ENCODE results near the gene ASIC3.

DNA sequence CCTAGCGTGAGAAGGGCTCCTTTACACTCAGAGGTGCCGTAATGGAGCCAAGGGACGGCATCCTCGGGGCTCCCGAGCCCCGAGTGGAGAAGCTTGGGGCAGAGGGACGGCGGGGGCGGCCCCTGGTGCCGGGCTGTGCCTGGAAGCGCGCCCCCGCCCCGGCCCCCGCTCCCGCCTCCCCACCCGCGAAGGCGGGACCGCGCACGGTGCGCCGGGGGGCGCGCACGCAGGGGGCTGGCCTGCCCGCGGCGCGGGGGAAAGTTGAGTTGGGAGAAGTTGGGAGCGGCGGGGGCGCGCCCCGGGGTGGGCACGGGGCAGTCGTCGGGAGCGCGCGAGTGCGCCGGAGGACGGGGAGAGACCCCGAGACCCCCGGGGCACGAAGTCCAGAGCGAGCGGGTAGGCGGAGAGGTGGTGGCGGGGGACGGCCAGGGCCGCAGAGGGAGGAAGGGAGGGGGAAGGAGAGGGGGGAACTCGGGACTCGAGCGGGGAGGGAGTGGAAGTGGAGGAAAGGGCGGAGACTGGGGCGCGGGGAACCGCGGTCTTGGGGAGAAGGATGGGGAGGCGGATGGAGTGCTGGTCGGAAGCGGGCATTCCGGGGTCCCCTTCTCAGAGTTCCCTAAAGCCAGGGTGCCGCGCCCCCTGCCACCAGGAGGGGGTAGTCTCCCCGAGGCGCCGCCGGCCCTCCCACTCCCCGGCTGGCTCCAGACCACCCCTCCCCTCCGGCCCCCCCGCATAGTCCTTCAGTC is 11.2 kb downstream of the ASIC3 start, which contains the start of gene SLC4A2:
- TF ChIP-seq, protein P1, sequence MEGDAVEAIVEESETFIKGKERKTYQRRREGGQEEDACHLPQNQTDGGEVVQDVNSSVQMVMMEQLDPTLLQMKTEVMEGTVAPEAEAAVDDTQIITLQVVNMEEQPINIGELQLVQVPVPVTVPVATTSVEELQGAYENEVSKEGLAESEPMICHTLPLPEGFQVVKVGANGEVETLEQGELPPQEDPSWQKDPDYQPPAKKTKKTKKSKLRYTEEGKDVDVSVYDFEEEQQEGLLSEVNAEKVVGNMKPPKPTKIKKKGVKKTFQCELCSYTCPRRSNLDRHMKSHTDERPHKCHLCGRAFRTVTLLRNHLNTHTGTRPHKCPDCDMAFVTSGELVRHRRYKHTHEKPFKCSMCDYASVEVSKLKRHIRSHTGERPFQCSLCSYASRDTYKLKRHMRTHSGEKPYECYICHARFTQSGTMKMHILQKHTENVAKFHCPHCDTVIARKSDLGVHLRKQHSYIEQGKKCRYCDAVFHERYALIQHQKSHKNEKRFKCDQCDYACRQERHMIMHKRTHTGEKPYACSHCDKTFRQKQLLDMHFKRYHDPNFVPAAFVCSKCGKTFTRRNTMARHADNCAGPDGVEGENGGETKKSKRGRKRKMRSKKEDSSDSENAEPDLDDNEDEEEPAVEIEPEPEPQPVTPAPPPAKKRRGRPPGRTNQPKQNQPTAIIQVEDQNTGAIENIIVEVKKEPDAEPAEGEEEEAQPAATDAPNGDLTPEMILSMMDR (conservative IDR thresholded peaks at IDR 0.05; ENCODE audit: low read length) = peak; percentile 51
- no peak for TF ChIP-seq EZH2phosphoT487 (IDR thresholded peaks at IDR 0.05; ENCODE audit: borderline replicate concordance)
